Activated CD4-positive, alpha-beta T cell treated with anti-CD3 and anti-CD28 coated beads, Interleukin-2, amount 10 ng/mL, durations not matched to agents 24 days and 14 days (primary cell): Measurements from ENCODE around the gene NOD1. TPM values are rescaled to one million over a fixed set of nuclear protein-coding genes. Genes with fewer than 3 reads are reported as not detected.
A peak's percentile ranks its signal among the peaks of the same experiment; 100 is the strongest.
"Not testable (repeated sequence)": the region's sequence is repeated elsewhere in the genome, so short reads cannot be mapped to it uniquely, and the experiment has no call there.

ENCODE experiments used
- DNase-seq: peaks from one replicate; pipeline ENCODE4 v3.0.0; 2022
- H3K27ac Mint-ChIP-seq: one replicate; pipeline ENCODE4 v1.8.0; 2022; ENCODE audit warnings: mild to moderate bottlenecking, mixed read lengths
- H3K27me3 Mint-ChIP-seq: one replicate; pipeline ENCODE4 v1.8.0; 2022; ENCODE audit warnings: mixed read lengths
- H3K36me3 Mint-ChIP-seq: one replicate; pipeline ENCODE4 v1.8.0; 2022; ENCODE audit warnings: low read depth, mild to moderate bottlenecking, mixed read lengths
- H3K4me1 Mint-ChIP-seq: one replicate; pipeline ENCODE4 v1.8.0; 2021; ENCODE audit warnings: mixed read lengths
- H3K4me3 Mint-ChIP-seq: one replicate; pipeline ENCODE4 v1.8.0; 2022; ENCODE audit warnings: mild to moderate bottlenecking, moderate library complexity, mixed read lengths
- H3K9me3 Mint-ChIP-seq: one replicate; pipeline ENCODE4 v1.8.0; 2021; ENCODE audit warnings: mixed read lengths
- intact Hi-C: fragments of 100-400 bp; cut with micrococcal nuclease; formaldehyde crosslinking; loops from one replicate; pipeline ENCODE4 v1.15.1; 2023
- total RNA-seq: library from RNA; stranded (reverse); gene quantifications from 2 replicates; pipeline ENCODE4 v1.2.3, GENCODE V29; 2022

Gene NOD1
- total RNA-seq, 1 donor from 2014 or later, result 12.9 TPM

GRCh38 chr7:30511494-30511893 lies 32.9 kb upstream of the NOD1 start:
- H3K36me3 Mint-ChIP-seq, result no peaks in the 10 kb centered on the region
- H3K27ac Mint-ChIP-seq, result no peak overlapping the region
- H3K27me3 Mint-ChIP-seq, result no peaks in the 10 kb centered on the region
- H3K4me1 Mint-ChIP-seq, result peaks cover 3% of the 10 kb centered on the region
- H3K9me3 Mint-ChIP-seq, result peaks cover 5% of the 10 kb centered on the region
- intact Hi-C loops, result no loop called here
- DNase-seq, result no peak
- no peak overlapping the region for H3K4me3 Mint-ChIP-seq

- Mint-ChIP-seq H3K4me1 (peaks cover 9% of the 10 kb centered on the region), H3K27ac (no peak overlapping the region), H3K4me3 (no peak overlapping the region), H3K9me3 (peaks cover 5% of the 10 kb centered on the region), H3K27me3 (no peaks in the 10 kb centered on the region), H3K36me3 (no peaks in the 10 kb centered on the region)
- DNase-seq, result peak; percentile 76
- intact Hi-C loops, result loop anchor here (1.0 kb wide), 2 partner anchors 54 to 230 kb away; no protein-coding TSS in a partner anchor
Measured at GRCh38 chr7:30510124-30511075, 31.8 kb upstream of the NOD1 start.

GRCh38 chr7:30509171-30509857 lies 30.7 kb upstream of the NOD1 start:
- H3K4me3 Mint-ChIP-seq, H3K27ac Mint-ChIP-seq, H3K27me3 Mint-ChIP-seq, H3K9me3 Mint-ChIP-seq, H3K36me3 Mint-ChIP-seq, intact Hi-C loops: not testable (repeated sequence)
- H3K4me1 Mint-ChIP-seq, result peaks cover 11% of the 10 kb centered on the region
- peak; percentile 48 for DNase-seq

GRCh38 chr7:30507346-30507900 lies 28.8 kb upstream of the NOD1 start:
- H3K36me3 Mint-ChIP-seq, H3K4me3 Mint-ChIP-seq, DNase-seq, H3K27ac Mint-ChIP-seq, H3K27me3 Mint-ChIP-seq, intact Hi-C loops, H3K9me3 Mint-ChIP-seq: not testable (repeated sequence)
- H3K4me1 Mint-ChIP-seq, result peaks cover 25% of the 10 kb centered on the region

- DNase-seq, result no peak
- intact Hi-C loops, result no loop called here
- H3K36me3 Mint-ChIP-seq, result peaks cover 18% of the 10 kb centered on the region
- H3K9me3 Mint-ChIP-seq, result peaks cover 5% of the 10 kb centered on the region
- peak overlapping the region; percentile 87 for H3K4me3 Mint-ChIP-seq
- H3K27ac Mint-ChIP-seq, result peak overlapping the region; percentile 84
- no peaks in the 10 kb centered on the region for H3K27me3 Mint-ChIP-seq
- peaks cover 39% of the 10 kb centered on the region for H3K4me1 Mint-ChIP-seq
Measured at GRCh38 chr7:30505174-30505697, 26.7 kb upstream of the NOD1 start.

GRCh38 chr7:30504301-30505173 lies 26.0 kb upstream of the NOD1 start, which contains the start of gene GGCT:
Gene GGCT, minus strand, starts transcription at chr7:30504829. Its CDS starts 120 bp downstream, at chr7:30504709.
- Mint-ChIP-seq H3K9me3 (peaks cover 5% of the 10 kb centered on the region), H3K27ac (peak within 1 kb of the TSS; percentile 84), H3K4me3 (peak within 1 kb of the TSS; percentile 87), H3K27me3 (no peaks in the 10 kb centered on the region), H3K4me1 (peaks cover 44% of the 10 kb centered on the region), H3K36me3 (peaks cover 25% of the 10 kb centered on the region)
- DNase-seq, result peak; percentile 99
- intact Hi-C loops, result loop anchor here (1.0 kb wide), 4 partner anchors 26 to 478 kb away; partner anchors contain the start of genes FKBP14, GARS1, NOD1 and ZNRF2

- no peaks in the 10 kb centered on the region for H3K27me3 Mint-ChIP-seq
- H3K9me3 Mint-ChIP-seq, result peaks cover 5% of the 10 kb centered on the region
- intact Hi-C loops, result loop anchor here (1.0 kb wide), 4 partner anchors 25 to 477 kb away; partner anchors contain the start of genes FKBP14, GARS1, NOD1 and ZNRF2
- H3K4me1 Mint-ChIP-seq, result peaks cover 40% of the 10 kb centered on the region
- H3K36me3 Mint-ChIP-seq, result peaks cover 29% of the 10 kb centered on the region
- DNase-seq, result no peak
- peak overlapping the region; percentile 87 for H3K4me3 Mint-ChIP-seq
- H3K27ac Mint-ChIP-seq, result peak overlapping the region; percentile 84
Measured at GRCh38 chr7:30503274-30504212, 25.0 kb upstream of the NOD1 start.

GRCh38 chr7:30502470-30503251 lies 24.1 kb upstream of the NOD1 start:
- intact Hi-C loops, result no loop called here
- Mint-ChIP-seq H3K27ac (no peak overlapping the region), H3K4me3 (peak overlapping the region; percentile 87), H3K9me3 (peaks cover under 1% of the 10 kb centered on the region), H3K4me1 (peaks cover 40% of the 10 kb centered on the region), H3K27me3 (no peaks in the 10 kb centered on the region), H3K36me3 (peaks cover 33% of the 10 kb centered on the region)
- no peak for DNase-seq

GRCh38 chr7:30501264-30501663 lies 22.7 kb upstream of the NOD1 start:
- Mint-ChIP-seq H3K27ac (no peak overlapping the region), H3K9me3 (no peaks in the 10 kb centered on the region), H3K4me3 (no peak overlapping the region), H3K4me1 (peaks cover 40% of the 10 kb centered on the region), H3K36me3 (peaks cover 43% of the 10 kb centered on the region), H3K27me3 (no peaks in the 10 kb centered on the region)
- DNase-seq, result no peak
- intact Hi-C loops, result no loop called here

- no peak for DNase-seq
- no peak overlapping the region for H3K4me3 Mint-ChIP-seq
- H3K9me3 Mint-ChIP-seq, result no peaks in the 10 kb centered on the region
- intact Hi-C loops, result no loop called here
- H3K36me3 Mint-ChIP-seq, result peaks cover 32% of the 10 kb centered on the region
- H3K4me1 Mint-ChIP-seq, result no peaks in the 10 kb centered on the region
- no peak overlapping the region for H3K27ac Mint-ChIP-seq
- peaks cover 20% of the 10 kb centered on the region for H3K27me3 Mint-ChIP-seq
Measured at GRCh38 chr7:30493228-30493627, 14.6 kb upstream of the NOD1 start.

GRCh38 chr7:30491417-30491816 lies 12.8 kb upstream of the NOD1 start:
- H3K27ac Mint-ChIP-seq, result no peak overlapping the region
- peaks cover 29% of the 10 kb centered on the region for H3K27me3 Mint-ChIP-seq
- H3K9me3 Mint-ChIP-seq, result no peaks in the 10 kb centered on the region
- H3K36me3 Mint-ChIP-seq, result peaks cover 21% of the 10 kb centered on the region
- H3K4me3 Mint-ChIP-seq, result no peak overlapping the region
- intact Hi-C loops, result no loop called here
- H3K4me1 Mint-ChIP-seq, result no peaks in the 10 kb centered on the region
- DNase-seq, result no peak
